AG08396 (cell line): ENCODE measurements around the gene NEUROD6.

Experiments
- DNase-seq: peaks from one replicate; pipeline ENCODE4 v3.0.0; 2012; ENCODE audit warnings: low spot score, mixed read lengths

Gene NEUROD6

DNA sequence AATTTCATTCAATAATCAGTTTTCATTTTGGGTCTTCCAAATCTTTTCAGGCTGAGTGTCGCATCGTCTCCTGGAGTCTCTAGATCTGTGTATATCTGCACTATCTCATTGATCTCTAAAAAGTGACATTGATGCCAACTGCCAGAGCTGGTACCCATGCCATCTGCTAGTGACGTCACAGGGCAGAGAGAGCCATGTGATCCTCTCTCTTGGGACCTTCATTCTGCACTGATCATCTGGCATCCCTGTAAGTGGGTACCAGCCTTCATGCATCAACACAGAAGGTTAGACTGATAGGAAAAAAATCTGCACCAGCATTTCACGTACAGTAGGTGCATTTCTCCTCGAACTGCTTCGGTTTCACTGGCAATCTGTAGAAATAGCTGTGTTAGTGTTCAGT lies at the start of gene NEUROD6:
NEUROD6 (minus strand) TSS at position 124 of the 400 bp plus-strand sequence. CDS start 1,458 bp downstream, outside the sequence.
- no peak for DNase-seq

DNA sequence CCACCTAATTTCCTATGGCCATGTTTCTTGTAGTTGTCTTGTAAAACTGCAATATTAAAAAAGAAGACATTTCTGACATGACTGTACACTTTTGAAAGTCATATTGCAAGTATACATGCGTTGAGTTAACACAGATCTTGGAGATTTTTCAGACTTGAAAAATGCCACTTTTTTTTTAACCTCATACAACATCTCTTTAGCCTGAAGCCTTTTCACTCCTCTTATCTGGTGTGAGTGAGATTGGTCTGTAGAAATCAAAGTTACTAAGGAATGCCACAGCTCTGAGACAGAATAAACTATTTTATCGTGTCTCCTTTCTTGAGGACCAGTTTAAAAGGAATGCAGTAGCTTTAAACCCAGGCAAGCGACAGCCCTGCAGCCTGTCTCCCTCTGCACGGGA lies 43.9 kb upstream of the NEUROD6 start:
- no peak for DNase-seq

DNA sequence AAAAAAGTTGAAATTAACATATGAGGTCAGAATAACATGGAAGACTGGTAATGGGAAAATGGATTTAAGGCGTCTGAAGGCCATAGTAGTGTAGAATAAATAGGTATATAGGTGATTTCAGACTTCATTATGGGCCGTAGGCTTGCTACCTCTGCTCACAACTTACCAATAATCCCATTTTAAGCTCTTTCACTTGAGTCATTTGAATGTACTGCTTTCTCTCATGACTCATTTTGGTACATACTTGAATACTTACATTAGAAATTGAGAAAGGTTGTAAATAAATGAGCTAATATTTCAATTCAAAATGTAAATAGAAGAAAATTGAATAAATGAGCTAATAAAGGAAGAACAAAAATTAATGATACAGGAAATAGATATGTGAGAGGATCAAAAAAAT lies 42.2 kb upstream of the NEUROD6 start:
- no peak for DNase-seq

DNA sequence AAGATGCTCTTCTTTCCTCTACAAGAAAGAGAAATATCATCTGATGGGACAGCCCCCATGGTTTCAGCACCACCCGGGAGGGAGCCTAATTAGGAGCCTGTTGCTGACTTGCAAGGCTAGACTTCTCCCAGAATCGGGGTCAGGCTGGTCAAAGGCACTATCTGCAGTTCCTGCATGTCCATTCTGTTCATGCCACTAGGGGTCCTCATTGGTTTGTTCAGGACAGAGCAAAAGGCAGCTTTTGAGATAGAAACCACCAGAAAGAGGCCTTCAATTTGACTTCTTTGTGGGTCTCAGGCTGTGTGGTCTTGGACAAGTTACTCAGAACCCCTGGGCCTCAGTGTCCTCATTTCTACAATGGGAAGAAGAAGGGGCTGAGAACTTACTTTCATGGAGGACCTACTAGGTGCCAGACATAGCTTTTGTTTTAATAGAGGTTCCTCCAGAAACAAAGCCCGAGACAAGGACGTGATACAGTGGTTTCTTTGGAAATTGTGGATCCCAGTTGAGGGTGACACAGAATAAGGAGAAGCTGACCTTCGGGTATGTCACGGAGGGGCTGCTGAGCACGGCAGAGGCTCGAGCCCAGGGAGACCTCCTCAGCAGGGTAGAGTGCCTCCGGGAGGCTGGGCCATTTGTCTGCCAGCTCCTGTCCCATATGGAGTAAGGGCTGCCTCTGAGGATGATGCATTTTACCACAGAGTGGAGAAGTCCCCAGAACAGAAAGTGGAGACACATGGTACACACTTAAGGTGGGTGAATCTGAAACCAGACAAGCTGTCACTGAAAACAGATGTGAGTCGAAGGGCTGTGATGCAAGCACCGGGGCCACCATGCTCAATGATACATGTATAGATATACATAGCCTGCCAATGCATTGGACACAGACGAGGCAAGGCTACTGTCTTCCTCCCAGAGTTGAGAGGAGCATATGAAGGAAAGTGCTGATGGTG lies 33.1 kb upstream of the NEUROD6 start:
- DNase-seq = peak; percentile 40

DNA sequence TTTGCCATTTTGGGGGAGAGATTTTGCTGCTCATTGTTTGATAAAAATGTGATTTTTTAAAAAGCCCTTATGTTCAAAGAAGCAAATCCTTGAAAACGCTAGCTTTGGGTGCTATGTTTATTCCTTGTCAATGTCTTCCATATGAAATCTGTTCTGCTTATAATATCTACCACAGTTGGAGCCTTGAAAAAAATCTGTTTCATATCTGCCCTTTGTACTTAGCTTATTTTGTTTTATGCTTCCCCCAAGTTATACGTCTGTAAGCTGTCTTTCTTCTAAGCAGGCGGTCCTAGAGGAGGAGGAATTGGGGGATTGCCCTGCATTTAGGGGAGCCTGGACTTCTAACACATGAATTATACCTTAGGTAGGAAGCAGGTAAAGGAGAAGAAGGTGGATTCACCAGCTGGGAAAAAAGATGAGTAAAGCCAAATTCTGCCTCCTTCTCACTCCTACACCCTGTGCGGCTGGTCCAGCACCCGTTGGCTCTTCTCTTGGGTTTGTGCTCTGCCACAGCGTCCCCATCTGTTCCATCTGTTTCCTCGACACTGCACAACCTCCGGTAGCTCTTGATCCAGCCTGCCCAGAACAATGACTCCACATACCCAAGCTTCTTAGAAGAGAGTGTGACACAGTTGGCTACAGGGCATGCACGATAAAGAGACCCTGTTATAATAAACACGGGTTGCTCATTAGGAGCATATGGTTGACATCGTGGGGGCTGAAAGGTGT lies 31.9 kb upstream of the NEUROD6 start:
- DNase-seq = no peak

DNA sequence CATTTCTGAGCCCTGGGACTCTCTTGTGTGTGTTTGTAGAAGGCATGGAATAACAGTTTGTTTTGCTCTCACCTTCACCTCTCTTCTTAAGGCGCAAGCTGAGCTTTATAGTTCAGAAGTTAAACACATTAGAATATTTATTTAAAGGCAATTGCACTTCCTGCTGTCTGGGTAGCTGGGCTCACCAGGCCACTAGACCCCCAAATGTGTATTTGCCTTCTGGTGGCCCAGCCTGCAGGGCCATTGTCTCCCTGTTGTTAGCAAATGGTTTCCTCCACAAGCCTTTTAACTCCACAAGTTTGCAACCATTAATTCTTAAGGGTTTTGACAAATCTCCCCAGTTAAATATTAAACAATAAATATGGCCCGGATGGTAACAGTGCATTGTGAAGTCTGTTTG lies 31.1 kb upstream of the NEUROD6 start:
- DNase-seq = no peak

DNA sequence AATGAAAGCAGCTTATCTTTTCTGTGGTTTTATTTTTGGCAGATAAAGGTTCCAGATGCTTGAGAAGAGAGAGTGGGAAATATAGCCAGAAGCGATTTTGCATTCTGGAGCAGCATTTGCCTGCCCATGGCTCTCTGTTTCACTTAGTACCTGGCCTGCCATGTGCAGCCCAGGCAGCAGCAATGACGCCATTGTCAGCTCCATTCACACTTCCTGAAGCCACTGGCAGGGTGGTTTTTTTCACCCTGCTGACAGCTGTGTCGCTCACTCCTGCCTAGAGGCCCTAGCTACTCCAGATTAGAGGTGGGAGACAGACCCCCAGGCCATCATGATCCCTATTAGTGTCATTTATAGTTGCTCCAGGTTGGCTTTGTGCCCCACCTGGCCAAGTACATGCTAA lies 30.1 kb upstream of the NEUROD6 start:
- no peak for DNase-seq

DNA sequence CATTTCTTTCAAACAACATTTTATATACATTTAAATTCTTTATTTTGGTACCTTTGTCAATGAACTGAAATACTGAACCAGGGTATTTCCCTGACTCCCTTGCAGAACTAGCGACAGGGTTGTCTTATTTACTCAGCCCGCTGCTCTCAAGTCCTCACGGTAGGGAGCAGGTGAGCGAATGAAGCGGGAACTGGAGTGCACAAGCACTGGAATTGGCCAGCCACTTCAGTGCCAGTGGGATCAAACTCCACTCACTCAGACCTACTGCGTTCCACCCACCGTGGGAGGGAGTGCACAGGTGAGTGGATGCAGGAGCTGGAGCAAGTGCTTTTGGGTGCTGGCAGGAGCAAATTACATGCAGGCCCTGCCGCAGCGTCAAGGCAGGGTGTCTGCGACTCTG lies 28.1 kb upstream of the NEUROD6 start:
- DNase-seq = no peak

DNA sequence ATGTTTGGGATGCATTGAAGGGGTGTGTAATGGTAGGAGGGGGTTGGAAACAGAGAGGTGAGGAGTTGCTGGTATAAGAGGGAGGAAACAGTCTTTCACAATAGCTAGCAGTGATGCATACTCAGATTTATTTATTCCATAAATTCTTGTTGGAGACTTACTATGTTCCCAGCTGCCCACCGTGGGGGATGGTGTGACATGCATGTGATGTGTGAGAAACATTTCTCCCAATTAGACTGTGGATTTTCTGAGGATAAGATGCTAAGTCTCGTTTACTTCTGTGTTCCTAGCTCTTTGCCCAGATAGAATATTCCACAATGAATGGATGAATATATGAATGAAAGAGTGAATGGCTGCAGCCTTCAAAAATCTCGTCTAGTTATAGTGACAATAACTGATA lies 23.0 kb upstream of the NEUROD6 start:
- no peak for DNase-seq

DNA sequence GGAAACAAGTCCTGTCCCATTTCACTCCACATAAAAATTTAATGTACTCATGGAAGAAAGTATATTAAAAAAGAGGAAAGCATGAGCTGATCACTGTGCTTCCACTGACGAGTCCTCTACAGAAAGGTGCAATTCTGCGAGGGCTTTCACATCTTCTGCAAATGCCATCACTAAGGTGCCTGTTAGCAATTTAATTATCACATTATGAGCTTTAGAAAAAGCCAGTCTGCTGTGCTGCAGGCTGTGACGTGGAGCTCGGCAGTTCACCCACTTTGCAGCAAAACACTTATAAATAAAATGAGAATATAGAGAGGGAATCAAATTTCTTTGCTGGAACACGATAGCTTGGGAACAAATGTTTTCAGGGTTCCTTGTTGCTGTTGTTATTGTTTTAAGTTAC lies 22.5 kb upstream of the NEUROD6 start:
- DNase-seq = no peak

DNA sequence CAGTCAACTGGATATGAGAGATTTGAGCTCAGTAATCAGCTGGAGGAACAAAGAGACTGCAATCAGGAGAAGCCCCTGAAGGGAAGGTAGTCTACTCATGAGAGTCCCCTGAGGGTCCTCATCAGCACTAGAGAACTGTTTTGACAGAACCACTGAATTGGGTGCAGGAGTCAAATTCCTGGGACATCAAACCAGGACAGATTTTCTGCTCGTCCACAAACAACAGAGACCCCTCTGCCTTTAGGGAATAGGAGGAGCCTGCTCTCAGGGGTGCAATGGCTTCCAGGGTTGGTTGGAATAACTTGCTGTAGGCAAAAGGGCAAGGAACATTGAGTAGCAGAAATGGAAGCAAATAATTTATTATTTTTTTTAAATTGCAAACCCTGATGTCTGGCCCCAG lies 21.9 kb upstream of the NEUROD6 start:
- DNase-seq = no peak

DNA sequence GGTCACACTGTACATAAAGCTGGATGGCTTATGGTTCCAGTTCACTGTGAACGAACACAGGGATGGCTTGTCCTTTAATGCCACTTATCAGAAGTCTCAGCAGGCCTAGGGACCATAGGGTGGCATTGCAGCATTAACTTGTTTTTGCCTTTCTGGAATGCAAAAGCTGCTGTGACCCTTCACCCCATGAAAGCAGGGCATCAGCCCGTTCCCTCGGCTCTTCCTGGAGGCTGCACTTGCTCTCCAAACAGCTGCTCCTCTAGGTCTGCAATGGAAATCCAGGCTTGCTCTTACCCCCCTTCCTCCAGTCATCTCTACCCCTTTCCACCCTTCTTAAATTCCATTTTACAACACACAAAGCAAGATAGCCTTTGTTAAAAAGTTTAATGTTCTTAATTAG lies 17.9 kb upstream of the NEUROD6 start:
- DNase-seq = no peak

DNA sequence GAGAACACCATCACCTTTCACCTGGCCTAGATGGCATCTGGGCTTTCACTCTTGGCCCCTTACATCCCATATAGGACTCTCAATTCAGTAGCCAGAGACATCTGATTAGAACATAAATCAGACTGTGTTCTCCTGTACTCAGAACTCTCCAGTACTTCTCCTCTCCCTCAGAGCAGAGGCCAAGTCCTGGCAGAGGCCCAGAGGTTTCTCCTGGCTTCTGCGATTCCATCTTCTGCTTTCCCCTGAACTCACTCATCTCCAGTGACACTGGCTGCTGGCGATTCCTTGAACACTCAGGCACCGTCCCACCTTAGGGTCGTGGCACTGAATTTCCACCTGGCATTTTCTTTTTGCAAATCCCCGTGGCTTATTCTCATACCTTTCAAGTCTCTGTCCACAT lies 4.9 kb upstream of the NEUROD6 start:
- DNase-seq = no peak

DNA sequence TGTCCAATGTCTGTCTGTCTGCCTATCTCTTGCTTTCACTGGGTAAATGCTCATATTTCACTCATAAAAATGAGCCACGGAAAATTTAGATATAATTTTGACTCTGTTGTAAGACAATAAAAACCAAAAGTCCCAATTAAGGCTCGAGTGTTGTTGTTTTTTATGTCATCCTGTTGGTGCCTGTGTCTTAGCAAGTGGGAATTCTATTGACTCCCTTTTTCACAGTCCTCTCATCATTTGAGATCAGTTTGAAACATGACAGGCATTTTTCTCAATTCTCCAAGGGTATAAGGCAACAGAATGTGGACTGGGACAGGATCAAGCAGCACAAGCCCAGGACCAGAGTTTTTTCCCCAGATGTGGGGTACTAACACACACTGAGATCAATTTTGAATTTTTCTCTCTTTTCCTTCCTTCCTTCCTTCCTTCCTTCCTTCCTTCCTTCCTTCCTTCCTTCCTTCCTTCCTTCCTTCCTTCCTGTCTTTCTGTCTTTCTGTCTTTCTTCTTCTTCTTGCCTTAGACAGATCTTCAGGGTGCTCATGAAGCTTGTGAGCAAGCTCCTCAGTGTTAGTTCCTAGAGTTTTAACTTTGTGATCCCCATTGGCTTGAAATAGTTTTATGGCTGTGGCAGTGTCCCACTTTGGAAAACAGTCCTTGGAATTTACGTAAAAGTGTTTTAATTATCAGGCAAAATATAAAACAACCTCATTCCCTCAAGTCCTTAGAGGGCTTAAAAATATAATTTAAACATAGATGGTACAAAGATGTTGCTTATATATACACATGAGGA lies 3.2 kb upstream of the NEUROD6 start:
- no peak for DNase-seq

DNA sequence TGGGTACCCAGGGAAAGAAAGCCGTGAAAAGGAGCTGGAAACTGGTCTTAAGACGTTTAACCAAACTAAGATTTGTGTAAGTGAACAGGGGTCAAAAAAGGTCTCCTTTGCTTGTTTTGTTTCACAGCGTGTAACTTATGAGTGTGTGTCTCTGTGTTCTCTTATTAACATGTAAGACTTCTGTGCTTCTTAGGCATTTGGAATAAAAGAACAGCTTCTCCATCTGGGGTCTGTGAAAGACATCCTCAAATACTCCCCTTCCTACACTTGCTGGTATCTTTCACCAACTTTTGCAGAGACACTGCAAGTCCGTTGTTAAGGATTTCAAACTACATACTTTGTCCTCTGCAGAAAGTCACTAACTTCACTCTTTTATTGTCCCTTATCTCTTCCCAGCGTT lies 615 bp upstream of the NEUROD6 start:
- no peak for DNase-seq

DNA sequence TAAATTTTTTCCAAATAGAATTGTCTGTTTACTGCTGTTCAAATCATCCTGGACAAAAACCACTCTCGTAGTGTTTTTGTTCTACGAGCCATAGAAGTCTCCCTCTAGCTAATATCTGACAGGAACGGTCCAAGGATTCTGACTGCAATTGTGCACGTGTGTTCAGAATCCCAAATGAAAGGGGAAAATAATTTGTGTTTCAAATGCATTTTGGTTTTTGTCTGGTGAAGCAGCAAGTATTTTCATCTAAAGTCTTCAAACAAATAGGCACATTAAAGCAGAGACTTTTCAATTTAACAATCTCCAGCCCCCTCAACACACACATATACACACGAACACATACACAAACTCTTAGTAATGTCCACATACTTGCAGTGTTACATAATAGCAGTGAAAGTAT lies 475 bp downstream of the NEUROD6 start:
- no peak for DNase-seq

DNA sequence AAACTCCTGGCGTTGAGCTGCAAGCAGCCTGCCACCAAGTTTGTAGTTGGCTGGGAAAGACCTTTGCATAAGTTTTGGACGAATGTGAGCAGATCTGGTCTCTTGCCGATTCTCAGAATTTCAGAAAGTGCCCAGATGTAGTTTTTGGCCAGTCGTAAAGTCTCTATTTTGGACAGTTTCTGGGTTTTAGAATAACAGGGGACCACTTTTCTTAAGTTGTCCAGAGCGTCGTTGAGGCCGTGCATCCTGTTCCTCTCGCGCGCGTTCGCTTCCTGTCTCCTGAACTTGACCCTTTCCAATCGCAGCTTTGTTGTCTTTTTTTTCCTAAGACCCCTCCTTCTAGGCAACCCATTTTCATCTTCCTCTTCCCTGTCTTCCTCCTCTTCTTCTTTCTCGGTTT lies 1.8 kb downstream of the NEUROD6 start:
- no peak for DNase-seq

DNA sequence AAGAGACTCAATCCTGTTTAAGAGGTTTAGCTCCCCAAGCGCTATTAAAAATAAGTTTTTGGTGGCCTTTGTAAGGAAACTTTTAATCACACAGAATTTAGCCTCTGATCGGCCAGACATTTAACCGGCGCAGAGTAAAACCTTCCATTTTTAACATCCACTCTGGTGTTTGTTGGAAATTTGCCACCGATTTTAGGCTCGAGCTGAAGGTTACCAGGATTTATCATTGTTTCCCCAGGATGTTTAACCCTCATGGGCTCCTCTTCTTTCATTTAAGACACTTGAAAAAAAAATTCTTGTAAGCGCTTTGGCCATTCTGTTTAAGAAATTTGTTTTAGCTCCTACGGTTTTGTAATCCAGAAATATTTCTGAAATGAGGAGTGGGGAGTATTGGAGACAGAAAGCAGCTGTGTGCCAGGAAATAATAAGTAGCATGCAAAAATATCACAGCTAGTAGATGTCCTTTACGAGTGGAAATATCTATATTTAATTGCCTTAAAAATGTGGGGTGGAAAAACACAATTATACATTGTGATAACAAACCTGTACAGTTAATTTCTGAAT lies 3.4 kb downstream of the NEUROD6 start:
- no peak for DNase-seq

DNA sequence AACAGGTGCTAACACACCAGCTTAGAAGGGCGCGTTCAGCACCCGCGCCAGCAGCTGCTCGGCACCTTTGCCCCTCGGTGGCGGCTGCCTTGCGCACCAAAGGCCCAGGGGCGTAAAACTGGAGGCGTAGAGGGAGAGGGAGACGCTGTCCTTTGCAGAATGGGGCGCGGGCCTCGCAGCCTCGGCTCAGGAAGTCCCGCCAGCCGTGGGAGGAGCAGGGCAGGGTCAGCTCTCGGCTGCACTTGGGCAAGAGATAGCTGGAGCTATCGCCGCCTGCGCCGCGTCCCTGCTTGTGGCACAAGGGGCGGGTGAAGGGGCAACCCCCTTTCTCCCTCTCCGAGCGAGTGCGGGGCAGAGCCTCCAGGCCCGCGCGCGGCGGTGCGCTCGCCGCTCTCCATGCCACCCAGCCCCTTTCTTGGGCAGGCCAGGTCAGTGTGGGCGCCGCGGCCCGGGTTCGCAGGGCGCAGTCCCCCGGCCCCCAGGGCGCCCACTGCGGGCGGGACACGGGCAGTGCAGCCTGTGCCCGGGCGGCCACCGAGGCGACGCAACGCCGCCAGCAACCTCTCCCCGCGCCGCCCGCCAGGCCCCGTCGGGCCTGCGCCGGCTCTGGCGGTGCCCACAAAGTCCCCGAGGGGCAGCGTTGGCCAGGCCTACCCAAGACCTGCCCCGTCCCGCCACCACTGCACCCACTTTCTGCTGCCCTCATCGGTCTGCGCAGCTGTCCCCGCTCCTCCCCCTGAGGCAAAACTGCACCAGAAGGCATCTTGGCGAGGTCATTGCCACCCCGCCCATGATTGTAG lies 4.1 kb downstream of the NEUROD6 start:
- no peak for DNase-seq

DNA sequence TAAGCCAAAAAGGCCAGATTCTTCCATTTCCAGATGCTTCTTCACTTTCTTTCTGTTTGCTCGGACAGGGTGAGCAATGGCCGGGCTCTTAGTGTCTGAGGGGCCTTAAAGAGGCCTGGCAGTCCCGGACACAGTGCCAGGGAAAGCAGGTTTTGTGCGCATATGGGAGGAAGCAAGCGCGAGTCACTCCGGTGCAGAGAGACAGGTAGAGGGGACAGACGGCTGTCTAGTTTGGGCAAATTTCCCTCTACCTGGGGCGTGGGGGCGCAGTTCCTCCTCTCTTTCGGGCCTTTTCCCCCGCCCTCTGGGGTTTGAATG lies 4.7 kb downstream of the NEUROD6 start:
- DNase-seq = no peak

DNA sequence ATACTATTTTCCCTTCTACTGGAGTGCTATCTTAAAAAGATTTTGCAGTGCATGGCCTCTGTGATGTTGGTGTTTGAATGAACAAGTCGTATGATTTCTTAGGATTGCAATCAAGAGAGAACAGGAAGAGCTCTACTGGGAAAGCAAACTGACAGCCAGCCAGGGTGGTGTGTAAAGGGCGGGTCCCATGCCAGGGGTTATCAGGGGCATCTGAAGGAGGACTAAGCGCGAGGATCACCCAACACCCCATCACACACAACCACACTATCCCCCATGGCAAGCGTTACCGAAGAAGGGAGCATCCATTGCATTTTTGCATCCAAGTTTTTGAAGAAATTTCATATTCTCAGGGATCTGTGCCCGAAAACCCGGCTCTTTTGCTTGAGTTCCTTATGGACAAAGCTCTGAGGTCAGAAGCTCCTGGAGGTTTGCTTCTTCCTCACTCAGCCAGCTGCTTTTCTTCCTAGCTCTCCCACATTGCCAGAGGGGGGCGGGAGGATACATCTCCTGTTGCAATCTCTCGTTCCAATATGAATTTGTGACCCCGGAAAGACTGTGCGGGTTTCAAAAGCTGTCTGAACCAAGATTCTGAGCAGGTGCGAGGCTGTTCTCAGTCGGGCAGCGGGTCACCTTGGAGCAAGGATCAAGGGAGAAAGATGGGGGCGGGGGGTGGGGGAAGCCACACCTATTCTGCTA lies 5.2 kb downstream of the NEUROD6 start:
- no peak for DNase-seq
